ENCODE data around the gene DGKE. TPM values are rescaled to one million over a fixed set of nuclear protein-coding genes. Genes with fewer than 3 reads are reported as not detected.

DGKE gene
- total RNA-seq, 1 donor from 2014 or later = 6.8 TPM

GRCh38 chr17:56808503-56808902 is 25.4 kb upstream of the DGKE start:
- Mint-ChIP-seq H3K27ac (ENCODE audit: unreplicated experiment) (no peak overlapping the region), H3K27me3 (ENCODE audit: low read depth) (no peaks in the 10 kb centered on the region), H3K4me3 (ENCODE audit: unreplicated experiment) (no peak overlapping the region), H3K36me3 (ENCODE audit: low read depth) (peaks cover 6% of the 10 kb centered on the region), H3K4me1 (ENCODE audit: low read depth) (no peaks in the 10 kb centered on the region), H3K9me3 (ENCODE audit: low read depth) (no peaks in the 10 kb centered on the region)
- no peak for TF ChIP-seq CTCF (IDR thresholded peaks at IDR 0.05)
- no peak for DNase-seq (ENCODE audit: low spot score)

GRCh38 chr17:56809106-56809819 is 24.7 kb upstream of the DGKE start:
- DNase-seq (ENCODE audit: low spot score) = no peak
- Mint-ChIP-seq H3K36me3 (ENCODE audit: low read depth) (peaks cover 6% of the 10 kb centered on the region), H3K4me3 (ENCODE audit: unreplicated experiment) (no peak overlapping the region), H3K4me1 (ENCODE audit: low read depth) (no peaks in the 10 kb centered on the region), H3K27me3 (ENCODE audit: low read depth) (no peaks in the 10 kb centered on the region), H3K9me3 (ENCODE audit: low read depth) (no peaks in the 10 kb centered on the region), H3K27ac (ENCODE audit: unreplicated experiment) (no peak overlapping the region)
- no peak for TF ChIP-seq CTCF (IDR thresholded peaks at IDR 0.05)

- H3K36me3 Mint-ChIP-seq (ENCODE audit: low read depth) = peaks cover 6% of the 10 kb centered on the region
- no peak for DNase-seq (ENCODE audit: low spot score)
- no peaks in the 10 kb centered on the region for H3K4me1 Mint-ChIP-seq (ENCODE audit: low read depth)
- H3K4me3 Mint-ChIP-seq (ENCODE audit: unreplicated experiment) = no peak overlapping the region
- no peak overlapping the region for H3K27ac Mint-ChIP-seq (ENCODE audit: unreplicated experiment)
- no peaks in the 10 kb centered on the region for H3K9me3 Mint-ChIP-seq (ENCODE audit: low read depth)
- no peaks in the 10 kb centered on the region for H3K27me3 Mint-ChIP-seq (ENCODE audit: low read depth)
- TF ChIP-seq CTCF (IDR thresholded peaks at IDR 0.05) = no peak
These were observed 24.2 kb upstream of the DGKE start for GRCh38 chr17:56809820-56810179.

GRCh38 chr17:56810343-56810742 is 23.6 kb upstream of the DGKE start:
- Mint-ChIP-seq H3K9me3 (ENCODE audit: low read depth) (no peaks in the 10 kb centered on the region), H3K36me3 (ENCODE audit: low read depth) (peaks cover 6% of the 10 kb centered on the region), H3K27ac (ENCODE audit: unreplicated experiment) (no peak overlapping the region), H3K4me3 (ENCODE audit: unreplicated experiment) (no peak overlapping the region), H3K4me1 (ENCODE audit: low read depth) (no peaks in the 10 kb centered on the region), H3K27me3 (ENCODE audit: low read depth) (no peaks in the 10 kb centered on the region)
- TF ChIP-seq CTCF (IDR thresholded peaks at IDR 0.05) = no peak
- no peak for DNase-seq (ENCODE audit: low spot score)

DNA sequence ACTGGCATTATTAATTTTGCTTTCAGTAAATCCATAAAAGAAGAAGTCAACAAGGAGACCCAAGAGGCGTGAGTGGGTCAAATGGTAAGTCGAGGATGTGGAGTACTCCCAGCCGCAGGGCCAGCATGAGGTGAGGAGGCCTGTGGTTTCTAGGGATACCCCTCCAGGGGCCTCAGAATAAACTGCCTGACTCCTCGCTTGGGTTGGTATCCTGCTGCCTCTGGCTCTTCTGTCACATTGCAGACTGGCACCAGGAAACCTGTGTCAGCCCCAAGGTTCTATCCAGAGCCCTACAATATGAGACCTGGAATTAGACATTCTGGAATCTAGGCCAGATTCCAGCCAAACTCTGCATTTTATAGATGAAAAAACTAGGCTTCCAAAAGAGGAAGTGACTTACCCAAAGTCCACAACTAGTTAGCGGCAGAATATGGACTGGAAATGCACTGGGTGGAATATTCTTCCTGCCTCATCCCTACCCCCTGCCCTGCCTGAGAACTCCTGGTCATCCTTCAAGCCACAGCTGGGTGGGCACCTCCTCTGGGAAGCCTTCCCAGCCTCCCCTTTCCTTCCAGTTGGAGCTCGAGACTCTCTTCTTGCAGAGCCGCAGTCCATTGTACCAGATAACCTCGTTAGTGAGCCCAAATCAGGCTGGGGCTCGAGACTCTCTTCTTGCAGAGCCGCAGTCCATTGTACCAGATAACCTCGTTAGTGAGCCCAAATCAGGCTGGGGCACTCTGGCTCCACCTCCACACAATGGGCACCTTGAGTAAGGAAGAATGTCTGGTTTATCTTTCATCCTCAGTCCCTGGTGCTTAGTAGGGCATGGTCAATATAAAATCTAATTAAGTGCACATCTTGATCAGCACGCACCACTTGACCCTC is 22.8 kb upstream of the DGKE start:
- Mint-ChIP-seq H3K27me3 (ENCODE audit: low read depth) (no peaks in the 10 kb centered on the region), H3K36me3 (ENCODE audit: low read depth) (peaks cover 6% of the 10 kb centered on the region)
- TF ChIP-seq CTCF (IDR thresholded peaks at IDR 0.05) = no peak

More for the DNA sequence above, 22.8 kb upstream of the DGKE start:
- Mint-ChIP-seq H3K4me1 (ENCODE audit: low read depth) (no peaks in the 10 kb centered on the region), H3K27ac (ENCODE audit: unreplicated experiment) (no peak overlapping the region), H3K4me3 (ENCODE audit: unreplicated experiment) (no peak overlapping the region), H3K9me3 (ENCODE audit: low read depth) (no peaks in the 10 kb centered on the region)
- no peak for DNase-seq (ENCODE audit: low spot score)

Measured in chondrocyte (in vitro differentiated cells).